HepG2 (cell line): ENCODE data around the gene LTA4H. TPM values are rescaled to one million over a fixed set of nuclear protein-coding genes. Genes with fewer than 3 reads are reported as not detected.

Experiments used
- ATF7 ChIP-seq, 2 experiments: fragments of 450-650 bp in 1 of 2; sonication (generic) in 1 of 2; formaldehyde crosslinking in 1 of 2; IDR thresholded peaks; 2 replicates each; pipeline versions ENCODE4 v1.4.0 to v1.6.1; 2016 to 2020; ENCODE audit warnings: antibody characterized with exemption in 1 of 2, mild to moderate bottlenecking in 1 of 2, missing genetic modification reagents in 1 of 2
- BCL3 ChIP-seq: sonication (generic); formaldehyde crosslinking; IDR thresholded peaks from 2 replicates; pipeline ENCODE4 v1.5.1; 2020; ENCODE audit warnings: mild to moderate bottlenecking, missing genetic modification reagents, moderate library complexity
- CEBPG ChIP-seq: IDR thresholded peaks from 2 replicates; pipeline ENCODE4 v1.6.1; 2016
- E2F1 ChIP-seq: sonication (generic); formaldehyde crosslinking; IDR thresholded peaks from 2 replicates; pipeline ENCODE4 v1.5.0; 2020; ENCODE audit warnings: missing genetic modification reagents
- KAT7 ChIP-seq: IDR thresholded peaks from 2 replicates; pipeline ENCODE4 v1.6.1; 2018; ENCODE audit warnings: borderline replicate concordance, missing compliant biosample characterization
- LRRFIP1 ChIP-seq: sonication (generic); formaldehyde crosslinking; conservative IDR thresholded peaks from 2 replicates; pipeline ENCODE4 v1.4.0; 2020; ENCODE audit warnings: missing genetic modification reagents
- MXD3 ChIP-seq: IDR thresholded peaks from 2 replicates; pipeline ENCODE4 v1.6.1; 2016; ENCODE audit warnings: mild to moderate bottlenecking, missing biosample characterization, missing genetic modification reagents
- NPAS2 ChIP-seq: sonication (generic); formaldehyde crosslinking; IDR thresholded peaks from 2 replicates; pipeline ENCODE4 v1.8.0; 2022; ENCODE audit warnings: mild to moderate bottlenecking, missing genetic modification reagents, borderline replicate concordance
- PHF8 ChIP-seq: sonication (generic); formaldehyde crosslinking; IDR thresholded peaks from 2 replicates; pipeline ENCODE4 v1.5.0; 2020; ENCODE audit warnings: missing genetic modification reagents
- SIX1 ChIP-seq: sonication (generic); formaldehyde crosslinking; IDR thresholded peaks from 2 replicates; pipeline ENCODE4 v1.4.0; 2020; ENCODE audit warnings: missing genetic modification reagents, borderline replicate concordance
- TSC22D2 ChIP-seq: sonication (generic); formaldehyde crosslinking; IDR thresholded peaks from 2 replicates; pipeline ENCODE4 v1.5.1; 2020; ENCODE audit warnings: missing genetic modification reagents, mild to moderate bottlenecking, borderline replicate concordance
- ZBTB33 ChIP-seq: sonication (generic); formaldehyde crosslinking; IDR thresholded peaks from 2 replicates; pipeline ENCODE4 v1.4.0; 2020; ENCODE audit warnings: missing genetic modification reagents
- ZNF3 ChIP-seq: IDR thresholded peaks from 2 replicates; pipeline ENCODE4 v1.7.0; 2017; ENCODE audit warnings: inconsistent platforms
- ZNF7 ChIP-seq: IDR thresholded peaks from 2 replicates; pipeline ENCODE4 v1.6.1; 2016; ENCODE audit warnings: missing biosample characterization, missing genetic modification reagents
- ZNF710 ChIP-seq: sonication (generic); formaldehyde crosslinking; IDR thresholded peaks from 2 replicates; pipeline ENCODE4 v1.5.0; 2020; ENCODE audit warnings: mild to moderate bottlenecking, missing genetic modification reagents, borderline replicate concordance
- polyA plus RNA-seq, 8 experiments: library from polyadenylated mRNA; depleted of rRNA in 3 of 8; stranded (reverse) in 7 of 8; unstranded in 1 of 8; fragments of >200 nt; fragmentation: Illumina TruSeq in 4 of 8; extraction: Trizol in 4 of 8; gene quantifications; 2 replicates each; pipeline versions ENCODE4 v1.2.1 to v1.2.3, GENCODE V29; 2011 to 2016; ENCODE audit warnings: low read depth in 4 of 8, missing spikeins in 1 of 8, mixed read lengths in 1 of 8; ENCODE audit not compliant: insufficient read depth in 1 of 8
- total RNA-seq, 5 experiments: library from RNA; depleted of rRNA; stranded (reverse); fragments of >200 nt; fragmentation: Illumina TruSeq; extraction: Trizol; gene quantifications; 2 replicates each; pipeline ENCODE4 v1.2.3, GENCODE V29; 2016; ENCODE audit warnings: low read depth in 1 of 5

Gene LTA4H
- total and polyA plus RNA-seq, 2 of the 13 experiments (the other 11 are each of a cell fraction or from before 2014, with no cell fraction given): 87.5 to 90.4 TPM

- 0 out of 2 replicates have a peak, but pooled peaks have one; percentile 20 for TF ChIP-seq PHF8 (CRISPR knock-in tag)
- no peak for TF ChIP-seq ATF7 (IDR thresholded peaks at IDR 0.05)
- TF ChIP-seq ATF7 (CRISPR knock-in tag; IDR thresholded peaks at IDR 0.05): no peak
- TF ChIP-seq ZNF710 (CRISPR knock-in tag): no peak; the same call in 1 of the 2 replicates
- no peak; the same call in 1 of the 2 replicates for TF ChIP-seq ZBTB33
- no peak for TF ChIP-seq TSC22D2 (CRISPR knock-in tag)
- no peak; the same call in 1 of the 2 replicates for TF ChIP-seq KAT7 (CRISPR knock-in tag)
- TF ChIP-seq SIX1 (CRISPR knock-in tag): no peak; the same call in 1 of the 2 replicates
- TF ChIP-seq ZNF3 (CRISPR knock-in tag): no peak
- TF ChIP-seq MXD3 (CRISPR knock-in tag): no peak
- TF ChIP-seq LRRFIP1 (CRISPR knock-in tag): no peak
- peak; percentile 61 for TF ChIP-seq CEBPG (CRISPR knock-in tag)
- TF ChIP-seq E2F1 (CRISPR knock-in tag): no peak
- no peak for TF ChIP-seq NPAS2
- TF ChIP-seq BCL3 (CRISPR knock-in tag): no peak
- no peak for TF ChIP-seq ZNF7 (CRISPR knock-in tag)
These were observed 69.0 kb downstream of the LTA4H start (continued) for GRCh38 chr12:95966287-95966870.
